Femur (tissue), 1 donor: Measurements from ENCODE around the gene APOBEC3G.
"Not testable (repeated sequence)": the region's sequence is repeated elsewhere in the genome, so short reads cannot be mapped to it uniquely, and the experiment has no call there.

ENCODE experiments used
- DNase-seq: peaks from one replicate; pipeline ENCODE4 v3.0.0-alpha.2; 2017

The APOBEC3G gene

GRCh38 chr22:39077026-39077840 is at the start of gene APOBEC3G:
TSS of gene APOBEC3G (plus strand) at chr22:39077275. CDS start at chr22:39077362, 87 bp downstream.
- DNase-seq, result peak; percentile 61

DNA sequence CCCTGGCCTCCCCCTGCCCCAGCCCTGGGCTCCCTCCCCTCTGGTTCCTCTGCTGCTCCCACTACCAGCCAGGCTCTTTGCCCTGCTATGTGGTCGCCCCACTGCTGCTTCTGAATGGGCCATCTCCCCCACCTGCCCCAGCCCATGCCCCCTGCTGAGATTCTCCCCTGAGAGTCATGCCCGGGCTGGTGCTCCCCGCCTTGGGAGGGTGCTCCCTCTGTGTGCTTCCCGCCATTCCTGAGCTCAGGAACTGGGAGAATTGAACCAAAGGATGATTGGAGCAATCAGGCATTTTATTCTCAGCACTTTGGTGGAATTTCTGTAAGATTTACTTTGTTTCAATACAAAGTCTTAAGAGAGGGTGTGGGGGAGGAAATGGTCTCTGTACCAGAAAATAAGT is 49.4 kb upstream of the APOBEC3G start:
- no peak for DNase-seq

- DNase-seq, result no peak
Observed at GRCh38 chr22:39028281-39028680, 48.8 kb upstream of the APOBEC3G start.

DNA sequence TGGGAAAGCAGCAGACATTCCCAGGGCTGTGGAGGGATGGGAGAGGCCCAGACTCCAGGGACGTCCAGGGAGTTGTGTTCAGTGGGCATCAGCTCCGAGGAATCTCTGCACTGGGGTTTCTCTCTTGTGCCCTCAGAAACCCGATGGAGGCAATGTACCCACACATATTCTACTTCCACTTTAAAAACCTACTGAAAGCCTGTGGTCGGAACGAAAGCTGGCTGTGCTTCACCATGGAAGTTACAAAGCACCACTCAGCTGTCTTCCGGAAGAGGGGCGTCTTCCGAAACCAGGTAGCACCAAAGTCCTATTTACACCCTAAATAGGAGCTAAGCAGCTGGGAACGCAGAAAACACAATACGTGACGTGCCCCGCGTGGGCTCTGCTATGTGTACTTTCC is 47.8 kb upstream of the APOBEC3G start:
- no peak for DNase-seq

DNA sequence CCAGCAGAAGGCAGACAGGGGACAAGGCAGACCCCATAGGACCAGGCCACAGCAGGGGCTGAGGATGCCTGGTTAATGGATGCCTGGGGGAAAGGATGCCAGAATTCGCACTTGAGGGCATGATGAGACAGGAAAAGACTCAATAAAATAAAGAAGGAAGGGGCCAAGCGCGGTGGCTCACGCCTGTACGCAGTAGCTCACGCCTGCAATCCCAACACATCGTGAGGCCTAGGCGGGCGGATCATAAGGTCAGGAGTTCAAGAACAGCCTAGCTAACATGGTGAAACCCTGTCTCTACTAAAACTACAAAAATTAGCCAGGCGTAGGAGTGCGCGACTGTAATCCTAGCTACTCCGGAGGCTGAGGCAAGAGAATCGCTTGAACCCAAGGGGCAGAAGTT is 46.4 kb upstream of the APOBEC3G start:
- DNase-seq, result no peak

DNA sequence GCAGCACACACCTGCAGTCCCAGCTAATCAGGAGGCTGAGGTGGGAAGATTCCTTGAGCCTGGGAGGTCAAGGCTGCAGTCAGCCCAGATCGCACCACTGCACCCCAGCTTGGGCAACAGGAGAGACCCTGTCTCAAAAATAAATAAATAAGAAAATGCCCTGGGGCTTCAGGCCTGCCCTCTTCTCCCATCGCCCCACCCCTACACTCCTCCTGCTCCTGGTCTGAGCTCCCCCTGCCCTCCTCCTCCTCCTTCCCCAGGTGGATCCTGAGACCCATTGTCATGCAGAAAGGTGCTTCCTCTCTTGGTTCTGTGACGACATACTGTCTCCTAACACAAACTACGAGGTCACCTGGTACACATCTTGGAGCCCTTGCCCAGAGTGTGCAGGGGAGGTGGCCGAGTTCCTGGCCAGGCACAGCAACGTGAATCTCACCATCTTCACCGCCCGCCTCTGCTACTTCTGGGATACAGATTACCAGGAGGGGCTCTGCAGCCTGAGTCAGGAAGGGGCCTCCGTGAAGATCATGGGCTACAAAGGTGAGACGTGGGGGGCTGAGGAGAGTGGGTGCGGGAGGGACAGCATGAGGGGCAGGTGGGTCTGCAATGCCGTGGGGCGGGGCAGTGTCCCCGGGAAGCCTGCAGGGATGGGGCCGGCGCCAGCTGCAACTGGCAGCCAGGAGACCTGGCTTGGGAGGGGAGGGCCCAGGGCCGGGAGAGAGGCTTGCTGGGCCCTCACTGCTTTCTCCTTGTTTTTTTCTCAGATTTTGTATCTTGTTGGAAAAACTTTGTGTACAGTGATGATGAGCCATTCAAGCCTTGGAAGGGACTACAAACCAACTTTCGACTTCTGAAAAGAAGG is 45.4 kb upstream of the APOBEC3G start:
- DNase-seq, result not testable (repeated sequence)

GRCh38 chr22:39037071-39037470 is 40.0 kb upstream of the APOBEC3G start:
- DNase-seq, result not testable (repeated sequence)

GRCh38 chr22:39039306-39040126 is 37.6 kb upstream of the APOBEC3G start:
- DNase-seq, result no peak

GRCh38 chr22:39040155-39040537 is 36.9 kb upstream of the APOBEC3G start:
- DNase-seq, result not testable (repeated sequence)

- peak; percentile 50 for DNase-seq
Observed at GRCh38 chr22:39040538-39041296, 36.4 kb upstream of the APOBEC3G start, which contains the start of gene APOBEC3F. TSS of gene APOBEC3F (plus strand) at chr22:39040864. CDS start at chr22:39040961, 97 bp downstream.

DNA sequence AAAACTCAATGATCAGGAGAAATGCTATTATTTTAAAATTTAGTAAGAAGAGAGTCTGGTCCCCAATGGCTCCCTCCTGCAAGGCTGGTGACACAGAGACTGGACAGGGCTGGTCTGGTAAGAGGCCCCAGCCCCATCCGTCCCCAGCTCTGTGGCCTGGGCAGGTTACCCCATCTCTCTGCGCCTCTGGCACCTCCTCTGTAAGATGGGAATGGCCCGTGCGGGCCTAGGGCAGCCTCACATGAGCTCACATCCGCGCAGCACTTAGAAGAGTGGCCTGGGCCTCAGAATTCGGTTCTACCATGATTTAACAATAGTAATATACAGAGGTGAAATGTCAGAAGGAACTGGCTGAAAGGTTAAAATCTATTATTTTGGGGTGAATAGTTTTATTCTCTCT is 35.2 kb upstream of the APOBEC3G start:
- DNase-seq, result no peak

GRCh38 chr22:39043063-39043462 is 34.0 kb upstream of the APOBEC3G start:
- not testable (repeated sequence) for DNase-seq

GRCh38 chr22:39045136-39045535 is 31.9 kb upstream of the APOBEC3G start:
- DNase-seq, result not testable (repeated sequence)

DNA sequence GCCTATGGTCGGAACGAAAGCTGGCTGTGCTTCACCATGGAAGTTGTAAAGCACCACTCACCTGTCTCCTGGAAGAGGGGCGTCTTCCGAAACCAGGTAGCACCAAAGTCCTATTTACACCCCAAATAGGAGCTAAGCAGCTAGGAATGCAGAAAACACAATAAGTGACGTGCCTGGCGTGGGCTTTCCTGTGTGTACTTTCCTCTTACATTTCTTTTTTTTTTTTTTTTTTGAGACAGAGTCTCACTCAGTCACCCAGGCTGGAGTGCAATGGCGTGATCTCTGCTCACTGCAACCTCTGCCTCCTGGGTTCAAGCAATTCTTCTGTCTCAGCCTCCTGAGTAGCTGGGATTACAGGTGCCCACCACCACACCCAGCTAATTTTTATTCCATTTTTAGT is 27.6 kb upstream of the APOBEC3G start:
- not testable (repeated sequence) for DNase-seq

DNA sequence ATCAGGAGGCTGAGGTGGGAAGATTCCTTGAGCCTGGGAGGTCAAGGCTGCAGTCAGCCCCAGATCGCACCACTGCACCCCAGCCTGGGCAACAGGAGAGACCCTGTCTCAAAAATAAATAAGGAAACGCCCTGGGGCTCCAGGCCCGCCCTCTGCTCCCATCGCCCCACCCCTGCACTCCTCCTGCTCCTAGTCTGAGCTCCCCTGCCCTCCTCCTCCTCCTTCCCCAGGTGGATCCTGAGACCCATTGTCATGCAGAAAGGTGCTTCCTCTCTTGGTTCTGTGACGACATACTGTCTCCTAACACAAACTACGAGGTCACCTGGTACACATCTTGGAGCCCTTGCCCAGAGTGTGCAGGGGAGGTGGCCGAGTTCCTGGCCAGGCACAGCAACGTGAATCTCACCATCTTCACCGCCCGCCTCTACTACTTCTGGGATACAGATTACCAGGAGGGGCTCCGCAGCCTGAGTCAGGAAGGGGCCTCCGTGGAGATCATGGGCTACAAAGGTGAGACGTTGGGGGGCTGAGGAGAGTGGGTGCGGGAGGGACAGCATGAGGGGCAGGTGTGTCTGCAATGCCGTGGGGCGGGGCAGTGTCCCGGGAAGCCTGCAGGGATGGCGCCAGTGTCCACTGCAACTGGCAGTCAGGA is 25.1 kb upstream of the APOBEC3G start:
- DNase-seq, result not testable (repeated sequence)

GRCh38 chr22:39055658-39056057 is 21.4 kb upstream of the APOBEC3G start:
- no peak for DNase-seq

- DNase-seq, result not testable (repeated sequence)
Observed at GRCh38 chr22:39061290-39061689, 15.8 kb upstream of the APOBEC3G start.

GRCh38 chr22:39061951-39062350 is 15.1 kb upstream of the APOBEC3G start:
- not testable (repeated sequence) for DNase-seq

DNA sequence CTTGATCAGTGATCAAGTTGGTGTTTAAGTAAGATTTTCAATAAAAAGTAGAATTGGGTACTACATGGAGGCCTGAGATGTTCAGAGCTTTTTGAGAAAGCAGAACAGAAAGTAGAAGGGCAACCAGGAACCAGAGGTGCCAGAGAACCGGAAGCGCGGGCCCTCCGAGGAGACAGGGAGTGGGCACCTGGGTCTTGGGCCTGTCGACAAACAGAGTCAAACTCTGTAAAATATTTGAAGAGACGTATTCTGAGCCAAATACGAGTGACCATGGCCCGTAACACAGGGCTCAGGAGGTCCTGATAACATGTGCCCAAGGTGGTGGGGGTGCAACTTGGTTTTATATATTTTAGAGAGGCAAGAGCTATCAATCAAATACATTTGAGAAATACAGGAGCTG is 13.2 kb upstream of the APOBEC3G start:
- DNase-seq, result not testable (repeated sequence)

DNA sequence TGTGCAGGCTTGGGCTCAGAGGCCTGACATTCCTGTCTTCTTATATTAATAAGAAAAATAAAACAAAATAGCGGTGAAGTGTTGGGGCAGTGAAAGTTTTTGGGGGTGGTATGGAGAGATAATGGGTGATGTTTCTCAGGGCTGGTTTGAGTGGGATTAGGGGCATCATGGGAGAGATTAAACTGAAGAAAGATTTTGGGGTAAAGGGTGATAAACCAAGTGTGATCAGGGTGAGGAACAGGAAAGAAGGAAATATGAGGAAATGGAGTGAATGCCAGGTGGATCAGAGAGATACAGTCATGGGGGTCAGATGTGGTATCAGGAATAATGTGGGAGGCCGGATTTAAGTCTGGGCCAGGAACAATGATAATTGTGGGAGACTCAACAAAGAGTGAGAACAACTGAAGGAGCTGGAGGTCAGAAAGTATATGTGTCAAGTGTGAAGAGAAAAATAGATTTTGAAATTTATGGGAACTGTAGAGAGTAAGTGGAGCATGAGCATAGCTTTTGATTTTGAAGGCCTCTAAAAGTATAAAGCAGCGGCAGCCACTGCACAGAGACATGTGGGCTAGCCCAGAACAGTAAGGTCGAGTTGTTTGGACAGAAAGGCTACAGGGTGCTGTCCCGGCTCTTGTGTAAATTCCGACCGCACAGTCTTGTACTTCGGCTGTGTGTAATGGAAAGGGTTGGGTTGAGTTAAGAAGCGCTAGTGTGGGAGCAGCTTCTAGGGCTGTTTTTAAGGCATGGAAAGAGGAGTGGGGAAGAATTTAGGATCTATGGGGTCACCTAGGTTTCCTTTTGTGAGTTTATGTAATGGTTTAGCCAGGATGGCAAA is 10.4 kb upstream of the APOBEC3G start:
- not testable (repeated sequence) for DNase-seq
